Mesenchymal stem cell (in vitro differentiated cells and primary cell): ENCODE data around the gene PTGS1. TPM values are rescaled to one million over a fixed set of nuclear protein-coding genes. Genes with fewer than 3 reads are reported as not detected.
"Not testable (repeated sequence)": the region's sequence is repeated elsewhere in the genome, so short reads cannot be mapped to it uniquely, and the experiment has no call there.

ENCODE experiments used
- DNase-seq: peaks from one replicate; pipeline ENCODE4 v3.0.0-alpha.2; 2013
- H2AFZ ChIP-seq: one replicate; pipeline ENCODE4 v1.6.1; 2013; ENCODE audit warnings: low read depth, mild to moderate bottlenecking, control low read depth, inconsistent platforms, low read length, moderate library complexity
- H2AK5ac ChIP-seq: 2 replicates; pipeline ENCODE4 v1.6.1; 2013; ENCODE audit warnings: low read length, moderate library complexity, mild to moderate bottlenecking, inconsistent platforms; ENCODE audit not compliant: severe bottlenecking
- H2BK120ac ChIP-seq: one replicate; pipeline ENCODE4 v1.6.1; 2013; ENCODE audit warnings: low read depth, mild to moderate bottlenecking, inconsistent platforms, low read length, moderate library complexity
- H2BK12ac ChIP-seq, 2 experiments: one replicate each; pipeline ENCODE4 v1.6.1; 2013; ENCODE audit warnings: inconsistent platforms in 2 of 2, low read length in 2 of 2, mild to moderate bottlenecking in 2 of 2, moderate library complexity in 2 of 2, control low read depth in 1 of 2
- H2BK15ac ChIP-seq: one replicate; pipeline ENCODE4 v1.6.1; 2013; ENCODE audit warnings: mild to moderate bottlenecking, low read depth, inconsistent platforms; ENCODE audit not compliant: poor library complexity, severe bottlenecking
- H2BK5ac ChIP-seq: 2 replicates; pipeline ENCODE4 v1.6.1; 2013; ENCODE audit warnings: low read depth, mild to moderate bottlenecking, low read length, control low read depth, inconsistent platforms; ENCODE audit not compliant: poor library complexity, severe bottlenecking
- H3K14ac ChIP-seq, 2 experiments: one replicate each; pipeline ENCODE4 v1.6.1; 2013; ENCODE audit warnings: inconsistent platforms in 2 of 2, low read length in 2 of 2, control low read depth in 1 of 2, mild to moderate bottlenecking in 1 of 2, moderate library complexity in 1 of 2
- H3K18ac ChIP-seq, 2 experiments: one replicate each; pipeline ENCODE4 v1.6.1; 2013; ENCODE audit warnings: inconsistent platforms in 2 of 2, low read length in 2 of 2, control low read depth in 1 of 2, low read depth in 1 of 2, mild to moderate bottlenecking in 1 of 2
- H3K23ac ChIP-seq, 2 experiments: one replicate each; pipeline ENCODE4 v1.6.1; 2013; ENCODE audit warnings: inconsistent platforms in 2 of 2, low read length in 2 of 2, mild to moderate bottlenecking in 2 of 2, moderate library complexity in 2 of 2, control low read depth in 1 of 2
- H3K27ac ChIP-seq: 2 replicates; pipeline ENCODE4 v1.5.1; 2013; ENCODE audit warnings: mild to moderate bottlenecking, moderate library complexity, low read length, control low read depth, inconsistent platforms; ENCODE audit not compliant: poor library complexity, severe bottlenecking
- H3K27me3 ChIP-seq, 2 experiments: 2 replicates each; pipeline versions ENCODE4 v1.6.1 to v1.7.0; 2013; ENCODE audit warnings: low read length in 2 of 2, mild to moderate bottlenecking in 2 of 2, moderate library complexity in 2 of 2, control low read depth in 1 of 2, inconsistent platforms in 1 of 2; ENCODE audit not compliant: control insufficient read depth in 1 of 2, insufficient read depth in 1 of 2
- H3K36me3 ChIP-seq, 2 experiments: 2 replicates each; pipeline versions ENCODE4 v1.6.1 to v1.7.0; 2013; ENCODE audit warnings: low read length in 2 of 2, control low read depth in 1 of 2, inconsistent platforms in 1 of 2, low read depth in 1 of 2, mild to moderate bottlenecking in 1 of 2; ENCODE audit not compliant: insufficient read depth in 2 of 2, control insufficient read depth in 1 of 2
- H3K4ac ChIP-seq, 2 experiments: one replicate each; pipeline ENCODE4 v1.6.1; 2013; ENCODE audit warnings: inconsistent platforms in 2 of 2, low read length in 2 of 2, mild to moderate bottlenecking in 2 of 2, moderate library complexity in 2 of 2, control low read depth in 1 of 2, low read depth in 1 of 2
- H3K4me1 ChIP-seq: 2 replicates; pipeline ENCODE4 v1.6.1; 2013; ENCODE audit warnings: low read depth, low read length, control low read depth; ENCODE audit not compliant: control insufficient read depth, insufficient read depth
- H3K4me2 ChIP-seq: 2 replicates; pipeline ENCODE4 v1.6.1; 2013; ENCODE audit warnings: low read length, mild to moderate bottlenecking, inconsistent platforms; ENCODE audit not compliant: poor library complexity, severe bottlenecking
- H3K4me3 ChIP-seq, 2 experiments: 2 replicates each; pipeline versions ENCODE4 v1.5.1 to v1.7.0; 2013; ENCODE audit warnings: low read length in 2 of 2, mild to moderate bottlenecking in 2 of 2, control low read depth in 1 of 2, low read depth in 1 of 2; ENCODE audit not compliant: insufficient read depth in 1 of 2
- H3K79me1 ChIP-seq: replicated peaks from 2 replicates; pipeline ENCODE4 v1.6.1; 2013; ENCODE audit warnings: mild to moderate bottlenecking, control low read depth, low read length, inconsistent platforms; ENCODE audit not compliant: poor library complexity, severe bottlenecking
- H3K9ac ChIP-seq: 2 replicates; pipeline ENCODE4 v1.7.0; 2013; ENCODE audit warnings: mild to moderate bottlenecking, low read length, moderate library complexity
- H3K9me3 ChIP-seq: 2 replicates; pipeline ENCODE4 v1.7.0; 2013; ENCODE audit warnings: mild to moderate bottlenecking, low read length; ENCODE audit not compliant: control insufficient read depth
- H4K8ac ChIP-seq: one replicate; pipeline ENCODE4 v1.6.1; 2013; ENCODE audit warnings: inconsistent platforms, mild to moderate bottlenecking, low read length, moderate library complexity
- H4K91ac ChIP-seq: one replicate; pipeline ENCODE4 v1.6.1; 2013; ENCODE audit warnings: mild to moderate bottlenecking, low read length, inconsistent platforms
- WGBS: methylation state at CpG from one replicate; pipeline ENCODE4 v1.1.7; 2013; ENCODE audit warnings: mixed read lengths; 5-methylcytosine and 5-hydroxymethylcytosine counted together
- polyA plus RNA-seq, 2 experiments: library from polyadenylated mRNA; stranded (reverse); fragments of 200-250 nt; gene quantifications; one replicate each; pipeline ENCODE4 v1.2.3, GENCODE V29; 2013

PTGS1 gene
- 2.3 TPM for polyA plus RNA-seq (2013, experiment 1 of 2)
- polyA plus RNA-seq (2013, experiment 2 of 2) = 2.3 TPM

- 9% methylated on average over 30 of the region's 39 CpGs for WGBS
- Histone ChIP-seq H2AK5ac (no peak within 1 kb of the TSS), H3K14ac (no peak within 1 kb of the TSS), H3K4me2 (peak within 1 kb of the TSS; percentile 78), H2AFZ (peak within 1 kb of the TSS; percentile 1), H3K4me1 (peaks cover 24% of the 10 kb centered on the region), H4K91ac (no peak within 1 kb of the TSS), H4K8ac (no peak within 1 kb of the TSS), H3K4me3 (peak within 1 kb of the TSS; percentile 47 to 86), H2BK12ac (no peak within 1 kb of the TSS), H2BK120ac (no peak within 1 kb of the TSS), H2BK15ac (no peak within 1 kb of the TSS), H2BK5ac (no peak within 1 kb of the TSS), H3K27ac (no peak within 1 kb of the TSS), H3K18ac (no peak within 1 kb of the TSS), H3K9ac (peak within 1 kb of the TSS; percentile 85), H3K27me3 (no peaks in the 10 kb centered on the region), H3K4ac (no peak within 1 kb of the TSS), H3K36me3 (no peaks in the 10 kb centered on the region), H3K79me1 (peaks cover 2% of the 10 kb centered on the region), H3K23ac (no peak within 1 kb of the TSS), H3K9me3 (no peaks in the 10 kb centered on the region)
- no peak for DNase-seq
Measured at GRCh38 chr9:122370869-122371755, at the start of gene PTGS1. Gene PTGS1 (plus strand): TSS chr9:122371024. CDS start chr9:122371085, 61 bp downstream.

GRCh38 chr9:122322553-122322952, 48.3 kb upstream of the PTGS1 start:
- no peak overlapping the region for H3K18ac ChIP-seq
- no peak for DNase-seq
- H2BK15ac ChIP-seq = no peak overlapping the region
- H2BK120ac ChIP-seq = no peak overlapping the region
- H2AFZ ChIP-seq = no peak overlapping the region
- H3K4me3 ChIP-seq = no peak overlapping the region
- peaks cover 26 to 47% of the 10 kb centered on the region in 2 experiments for H3K36me3 ChIP-seq
- H3K9ac ChIP-seq = no peak overlapping the region
- H3K23ac ChIP-seq = no peak overlapping the region
- H2AK5ac ChIP-seq = no peak overlapping the region
- H3K27me3 ChIP-seq = no peaks in the 10 kb centered on the region
- no peak overlapping the region for H3K27ac ChIP-seq
- no peak overlapping the region for H2BK12ac ChIP-seq
- H3K4me1 ChIP-seq = peaks cover 3% of the 10 kb centered on the region
- WGBS = 96% methylated on average over 2 of the region's 2 CpGs
- H3K9me3 ChIP-seq = no peaks in the 10 kb centered on the region
- H2BK5ac ChIP-seq = no peak overlapping the region
- H4K8ac ChIP-seq = no peak overlapping the region
- no peak overlapping the region for H4K91ac ChIP-seq
- no peak overlapping the region for H3K4ac ChIP-seq
- no peak overlapping the region for H3K4me2 ChIP-seq
- H3K14ac ChIP-seq = no peak overlapping the region
- peaks cover 5% of the 10 kb centered on the region for H3K79me1 ChIP-seq

GRCh38 chr9:122324665-122325064, 46.2 kb upstream of the PTGS1 start:
- H2AFZ ChIP-seq, H2AK5ac ChIP-seq, H3K79me1 ChIP-seq, H3K9me3 ChIP-seq, H2BK120ac ChIP-seq, H3K9ac ChIP-seq, H2BK15ac ChIP-seq, H3K23ac ChIP-seq, H3K4me2 ChIP-seq, H3K18ac ChIP-seq, H3K27me3 ChIP-seq, H2BK5ac ChIP-seq, H3K27ac ChIP-seq, H3K14ac ChIP-seq, H4K91ac ChIP-seq, H2BK12ac ChIP-seq, H4K8ac ChIP-seq, H3K4me3 ChIP-seq, H3K4ac ChIP-seq, H3K4me1 ChIP-seq: not testable (repeated sequence)
- peaks cover 24 to 64% of the 10 kb centered on the region in 2 experiments for H3K36me3 ChIP-seq
- WGBS = no CpG with 5 or more reads among the region's 1 CpG
- peak; percentile 9 for DNase-seq

- Histone ChIP-seq H3K27me3 (no peaks in the 10 kb centered on the region), H3K4me1 (peaks cover 3% of the 10 kb centered on the region), H2BK15ac (no peak overlapping the region), H4K8ac (no peak overlapping the region), H2BK12ac (no peak overlapping the region), H2BK5ac (no peak overlapping the region), H3K27ac (no peak overlapping the region), H2AK5ac (no peak overlapping the region), H3K9me3 (no peaks in the 10 kb centered on the region), H2BK120ac (no peak overlapping the region), H3K4ac (no peak overlapping the region), H4K91ac (no peak overlapping the region), H2AFZ (no peak overlapping the region), H3K79me1 (peaks cover 5% of the 10 kb centered on the region), H3K36me3 (peaks cover 28 to 69% of the 10 kb centered on the region in 2 experiments), H3K23ac (no peak overlapping the region), H3K18ac (no peak overlapping the region), H3K14ac (no peak overlapping the region), H3K4me3 (no peak overlapping the region), H3K4me2 (no peak overlapping the region), H3K9ac (no peak overlapping the region)
- peak; percentile 52 for DNase-seq
- WGBS = 0% methylated on average over 1 of the region's 1 CpG
Measured at GRCh38 chr9:122325124-122325523, 45.7 kb upstream of the PTGS1 start.
